Right lobe of liver (tissue), 4 donors: Measurements from ENCODE around the gene MYCBP2.

ENCODE experiments used
- CTCF ChIP-seq, 4 donors: fragments of 200-600 bp in 3 of 4; fragments of 450-650 bp in 1 of 4; IDR thresholded peaks; one replicate each; pipeline versions ENCODE4 v1.5.1 to v1.8.0; 2016 to 2022; ENCODE audit warnings: antibody characterized with exemption in 4 of 4, mild to moderate bottlenecking in 2 of 4
- POLR2A ChIP-seq: fragments of 450-650 bp; IDR thresholded peaks from one replicate; pipeline ENCODE4 v1.6.1; 2017; ENCODE audit warnings: antibody characterized with exemption, mild to moderate bottlenecking
- donor health status: DM: no; HTN: no; CAD: no.
- donor health status: DM: no; HTN: no; CAD: no.
- donor health status: DM: no; HTN: yes; CAD: no.

GRCh38 chr13:77356155-77356554, 29.3 kb upstream of the MYCBP2 start:
- TF ChIP-seq CTCF (IDR thresholded peaks at IDR 0.05) (no peak), POLR2A (no peak)
